GM12872 (cell line): ENCODE results near the gene RANBP17.

Source experiments
- CTCF ChIP-seq: IDR thresholded peaks from 3 replicates; pipeline ENCODE4 v1.5.1; 2011; ENCODE audit warnings: low read depth, mild to moderate bottlenecking, low read length, moderate library complexity; ENCODE audit not compliant: insufficient read depth

Gene RANBP17

GRCh38 chr5:171252674-171253073 lies 390.9 kb downstream of the RANBP17 start:
- TF ChIP-seq CTCF: no peak

- TF ChIP-seq CTCF: no peak
Measured at GRCh38 chr5:171258737-171259415, 397.1 kb downstream of the RANBP17 start.

- no peak for TF ChIP-seq CTCF
Measured at GRCh38 chr5:171261361-171261760, 399.5 kb downstream of the RANBP17 start.

GRCh38 chr5:171261904-171262303 lies 400.1 kb downstream of the RANBP17 start:
- no peak for TF ChIP-seq CTCF

GRCh38 chr5:171263181-171263580 lies 401.4 kb downstream of the RANBP17 start:
- no peak for TF ChIP-seq CTCF

GRCh38 chr5:171264843-171265242 lies 403.0 kb downstream of the RANBP17 start:
- no peak for TF ChIP-seq CTCF

GRCh38 chr5:171268700-171269620 lies 407.1 kb downstream of the RANBP17 start:
- no peak for TF ChIP-seq CTCF
